Loucy (cell line): ENCODE data around the gene ASCC1.

Experiments
- H2AFZ ChIP-seq: fragments of 200-600 bp; sonication (generic); 2 replicates; pipeline ENCODE4 v1.6.0; 2016; ENCODE audit warnings: antibody characterized with exemption, mild to moderate bottlenecking, low read length, moderate library complexity
- H3F3A ChIP-seq: fragments of 200-600 bp; 2 replicates; pipeline ENCODE4 v1.6.0; 2016; ENCODE audit warnings: antibody characterized with exemption, low read depth, mild to moderate bottlenecking
- H3K27me3 ChIP-seq: fragments of 200-600 bp; sonication (generic); 2 replicates; pipeline ENCODE4 v1.6.1; 2014; ENCODE audit warnings: low read length, mild to moderate bottlenecking; ENCODE audit not compliant: insufficient read depth, poor library complexity, severe bottlenecking
- H3K36me3 ChIP-seq: fragments of 200-600 bp; sonication (generic); 2 replicates; pipeline ENCODE4 v1.6.1; 2016; ENCODE audit warnings: low read length; ENCODE audit not compliant: insufficient read depth
- H3K4me1 ChIP-seq: fragments of 200-600 bp; sonication (generic); 2 replicates; pipeline ENCODE4 v1.5.1; 2014; ENCODE audit warnings: low read length, mild to moderate bottlenecking; ENCODE audit not compliant: insufficient read depth, poor library complexity, severe bottlenecking
- H3K4me2 ChIP-seq: fragments of 200-600 bp; sonication (generic); 2 replicates; pipeline ENCODE4 v1.6.0; 2014; ENCODE audit warnings: antibody characterized with exemption, low read length, low read depth, mild to moderate bottlenecking; ENCODE audit not compliant: poor library complexity, severe bottlenecking
- H3K4me3 ChIP-seq: fragments of 200-600 bp; sonication (generic); 2 replicates; pipeline ENCODE4 v1.5.1; 2014; ENCODE audit warnings: low read length, mild to moderate bottlenecking, mixed read lengths; ENCODE audit not compliant: poor library complexity, severe bottlenecking
- H3K79me2 ChIP-seq: fragments of 200-600 bp; sonication (generic); 2 replicates; pipeline ENCODE4 v1.6.1; 2014; ENCODE audit warnings: low read length; ENCODE audit not compliant: insufficient read depth
- H3K9ac ChIP-seq: fragments of 200-600 bp; sonication (generic); 2 replicates; pipeline ENCODE4 v1.6.0; 2014; ENCODE audit warnings: mild to moderate bottlenecking, low read depth, low read length, moderate library complexity; ENCODE audit not compliant: poor library complexity, severe bottlenecking
- H3K9me2 ChIP-seq: fragments of 200-600 bp; sonication (generic); replicated peaks from 2 replicates; pipeline ENCODE4 v1.6.1; 2016; ENCODE audit warnings: low read depth, low read length, mixed read lengths
- H3K9me3 ChIP-seq: fragments of 200-600 bp; sonication (generic); 2 replicates; pipeline ENCODE4 v1.6.1; 2014; ENCODE audit warnings: mild to moderate bottlenecking, antibody characterized with exemption, low read length, low read depth; ENCODE audit not compliant: insufficient read depth
- H4K20me1 ChIP-seq: fragments of 200-600 bp; sonication (generic); 2 replicates; pipeline ENCODE4 v1.6.0; 2014; ENCODE audit warnings: antibody characterized with exemption, low read length, mild to moderate bottlenecking; ENCODE audit not compliant: insufficient read depth, poor library complexity, severe bottlenecking
- EZH2phosphoT487 ChIP-seq: fragments of 200-600 bp; IDR thresholded peaks from 2 replicates; pipeline ENCODE4 v1.6.1; 2018; ENCODE audit warnings: antibody characterized with exemption, mild to moderate bottlenecking, moderate library complexity, borderline replicate concordance
- TF ChIP-seq, protein P1 (sequence below): fragments of 200-600 bp; sonication (generic); conservative IDR thresholded peaks from 2 replicates; pipeline ENCODE4 v1.5.1; 2014; ENCODE audit warnings: mild to moderate bottlenecking, antibody characterized with exemption, low read length

Gene ASCC1

DNA sequence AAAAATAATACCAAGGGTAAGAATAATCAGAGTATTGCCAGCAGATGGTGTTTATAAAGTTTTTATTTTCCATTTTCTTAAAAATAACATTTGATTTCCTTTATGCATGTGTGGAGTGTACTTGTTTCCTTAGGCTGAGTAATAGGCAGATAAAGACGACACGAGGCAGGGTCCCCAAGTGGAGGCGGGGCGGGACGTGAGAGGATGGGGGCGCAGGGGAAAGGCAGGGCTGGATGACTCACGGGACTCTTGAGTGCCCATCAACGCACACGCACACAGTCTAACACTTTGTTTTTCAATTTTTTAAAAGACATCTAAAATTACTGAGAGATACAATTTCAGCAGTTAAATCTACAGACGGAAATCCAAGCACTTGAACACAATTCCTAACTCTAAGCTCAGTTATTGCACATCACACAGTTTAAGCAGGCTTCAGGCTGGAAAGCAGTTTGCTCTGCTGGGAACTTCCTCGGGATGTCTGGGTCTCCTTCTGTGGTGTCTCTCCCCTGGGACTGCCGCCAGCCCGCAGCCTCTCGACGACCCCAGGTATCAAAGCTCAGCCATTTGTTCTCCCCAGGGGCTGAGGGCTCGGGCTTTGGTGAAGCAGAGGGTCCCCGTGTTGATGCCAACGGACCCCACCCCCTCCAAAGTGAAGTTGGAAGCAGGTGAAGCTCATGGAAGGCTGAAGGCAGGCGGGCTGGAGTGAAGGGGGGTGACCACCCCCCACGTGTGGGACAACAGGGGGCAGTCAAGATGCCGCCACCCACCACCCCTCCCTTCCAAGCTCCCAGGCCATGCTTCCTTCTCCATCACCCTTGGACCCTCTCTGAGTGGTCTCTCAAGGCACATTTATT lies 156.9 kb downstream of the ASCC1 start:
- no peak overlapping the region for H2AFZ ChIP-seq
- TF ChIP-seq, protein P1, sequence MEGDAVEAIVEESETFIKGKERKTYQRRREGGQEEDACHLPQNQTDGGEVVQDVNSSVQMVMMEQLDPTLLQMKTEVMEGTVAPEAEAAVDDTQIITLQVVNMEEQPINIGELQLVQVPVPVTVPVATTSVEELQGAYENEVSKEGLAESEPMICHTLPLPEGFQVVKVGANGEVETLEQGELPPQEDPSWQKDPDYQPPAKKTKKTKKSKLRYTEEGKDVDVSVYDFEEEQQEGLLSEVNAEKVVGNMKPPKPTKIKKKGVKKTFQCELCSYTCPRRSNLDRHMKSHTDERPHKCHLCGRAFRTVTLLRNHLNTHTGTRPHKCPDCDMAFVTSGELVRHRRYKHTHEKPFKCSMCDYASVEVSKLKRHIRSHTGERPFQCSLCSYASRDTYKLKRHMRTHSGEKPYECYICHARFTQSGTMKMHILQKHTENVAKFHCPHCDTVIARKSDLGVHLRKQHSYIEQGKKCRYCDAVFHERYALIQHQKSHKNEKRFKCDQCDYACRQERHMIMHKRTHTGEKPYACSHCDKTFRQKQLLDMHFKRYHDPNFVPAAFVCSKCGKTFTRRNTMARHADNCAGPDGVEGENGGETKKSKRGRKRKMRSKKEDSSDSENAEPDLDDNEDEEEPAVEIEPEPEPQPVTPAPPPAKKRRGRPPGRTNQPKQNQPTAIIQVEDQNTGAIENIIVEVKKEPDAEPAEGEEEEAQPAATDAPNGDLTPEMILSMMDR = no peak
- no peak for TF ChIP-seq EZH2phosphoT487
- no peaks in the 10 kb centered on the region for H3F3A ChIP-seq
- H3K4me1 ChIP-seq = no peaks in the 10 kb centered on the region
- H3K79me2 ChIP-seq = no peaks in the 10 kb centered on the region
- no peaks in the 10 kb centered on the region for H3K27me3 ChIP-seq
- H3K9me3 ChIP-seq = no peaks in the 10 kb centered on the region
- no peaks in the 10 kb centered on the region for H4K20me1 ChIP-seq
- no peak overlapping the region for H3K4me3 ChIP-seq
- H3K4me2 ChIP-seq = no peak overlapping the region
- no peak overlapping the region for H3K9ac ChIP-seq
- no peaks in the 10 kb centered on the region; the same call in 1 of the 2 replicates for H3K36me3 ChIP-seq
- no peaks in the 10 kb centered on the region for H3K9me2 ChIP-seq

DNA sequence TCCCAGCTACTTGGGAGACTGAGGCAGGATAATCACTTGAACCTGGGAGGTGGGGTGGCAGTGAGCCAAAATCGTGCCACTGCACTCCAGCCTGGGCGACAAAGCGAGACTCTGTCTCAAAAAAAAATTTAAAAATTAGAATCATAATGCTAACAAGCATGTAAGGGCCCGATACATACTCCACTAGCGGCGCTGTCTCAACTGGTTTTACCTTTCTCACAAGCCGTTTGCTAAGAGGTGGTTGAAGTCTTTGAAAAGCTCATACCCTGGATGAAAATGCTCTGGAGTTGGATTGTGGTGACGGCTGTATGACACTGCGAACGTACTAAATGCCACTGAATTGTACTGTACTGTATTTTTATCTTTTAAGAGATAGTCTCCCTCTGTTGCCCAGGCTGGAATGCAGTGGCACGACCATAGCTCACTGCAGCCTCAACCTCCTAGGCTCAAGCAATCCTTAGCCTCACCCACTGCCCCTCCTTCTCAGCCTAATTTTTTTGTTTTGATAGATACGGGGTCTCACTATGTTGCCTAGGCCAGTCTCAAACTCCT lies 157.7 kb downstream of the ASCC1 start:
- Histone ChIP-seq H3K4me3 (no peak overlapping the region), H3K9me2 (no peaks in the 10 kb centered on the region), H4K20me1 (no peaks in the 10 kb centered on the region), H3K4me1 (no peaks in the 10 kb centered on the region), H2AFZ (no peak overlapping the region), H3K4me2 (no peak overlapping the region), H3F3A (no peaks in the 10 kb centered on the region), H3K27me3 (no peaks in the 10 kb centered on the region), H3K79me2 (no peaks in the 10 kb centered on the region), H3K36me3 (no peaks in the 10 kb centered on the region; the same call in 1 of the 2 replicates), H3K9me3 (no peaks in the 10 kb centered on the region), H3K9ac (no peak overlapping the region)
- TF ChIP-seq EZH2phosphoT487 = no peak
- TF ChIP-seq, protein P1 = no peak

DNA sequence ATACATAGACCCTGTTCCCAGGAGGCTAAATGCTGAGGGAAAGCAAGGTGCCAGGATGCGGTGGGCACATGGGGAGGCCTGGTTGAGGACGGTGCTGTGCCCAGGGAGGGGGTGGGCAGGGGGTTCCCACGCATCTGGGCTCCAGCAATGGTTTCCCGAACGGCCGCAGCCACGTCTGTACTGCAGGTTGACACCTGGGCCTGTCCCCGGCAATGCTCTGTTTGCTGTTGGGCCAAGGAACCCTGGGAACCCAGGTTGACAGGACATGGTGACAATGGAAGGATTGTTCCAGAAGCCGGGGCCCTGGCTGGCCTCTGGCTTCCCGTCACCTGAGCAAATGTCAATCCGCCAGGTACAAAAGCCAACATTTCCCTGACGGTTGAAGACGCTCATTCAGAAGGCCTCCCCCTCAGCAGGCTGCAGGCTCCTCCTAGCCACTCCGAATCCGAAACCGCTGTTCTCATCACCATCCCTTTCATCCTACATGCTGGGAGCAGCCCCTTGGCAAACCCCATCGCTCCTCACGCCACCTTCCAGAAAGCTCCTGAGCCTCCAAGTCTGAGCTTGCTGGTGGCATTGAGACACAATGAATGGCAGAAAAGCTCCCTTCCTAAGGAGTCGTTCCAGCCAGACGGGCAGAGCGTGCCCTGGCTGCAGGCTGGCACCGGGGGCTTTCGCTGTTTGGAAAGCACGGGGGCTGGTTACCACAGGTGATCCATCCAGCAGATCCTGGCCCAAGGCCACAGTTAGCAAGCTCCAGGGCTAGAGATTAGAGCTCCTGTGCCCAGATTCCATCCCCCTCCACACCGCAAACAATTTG lies 158.9 kb downstream of the ASCC1 start:
- Histone ChIP-seq H4K20me1 (no peaks in the 10 kb centered on the region), H3K36me3 (no peaks in the 10 kb centered on the region; the same call in 1 of the 2 replicates), H2AFZ (no peak overlapping the region), H3K4me1 (no peaks in the 10 kb centered on the region), H3K4me3 (no peak overlapping the region), H3K9me3 (no peaks in the 10 kb centered on the region), H3K27me3 (no peaks in the 10 kb centered on the region), H3K4me2 (no peak overlapping the region), H3K79me2 (no peaks in the 10 kb centered on the region), H3K9me2 (no peaks in the 10 kb centered on the region), H3F3A (no peaks in the 10 kb centered on the region), H3K9ac (no peak overlapping the region)
- TF ChIP-seq, protein P1 = no peak
- no peak for TF ChIP-seq EZH2phosphoT487
